Gastrocnemius medialis (tissue), 4 donors: ENCODE data around the gene MT1A. TPM values are rescaled to one million over a fixed set of nuclear protein-coding genes. Genes with fewer than 3 reads are reported as not detected.

Experiments
- ATAC-seq, 2 donors: fragments of 150-250 bp; one replicate each; pipeline ENCODE4 v1.9.1; 2016
- DNase-seq, 2 donors: peaks; one replicate each; pipeline ENCODE4 v3.0.0-alpha.2; 2019
- H3K27ac ChIP-seq, 4 donors: fragments of 200-600 bp; sonication (generic); 1 replicate in 1 of 4; 2 replicates in 3 of 4; pipeline ENCODE4 v1.5.1; 2016 to 2018; ENCODE audit warnings: mild to moderate bottlenecking in 2 of 4, moderate library complexity in 1 of 4
- H3K27me3 ChIP-seq, 3 donors: fragments of 200-600 bp; sonication (generic) in 2 of 3; 1 replicate in 1 of 3; 2 replicates in 2 of 3; pipeline versions ENCODE4 v1.5.1 to v1.6.0; 2016 to 2019; ENCODE audit warnings: mild to moderate bottlenecking in 1 of 3, moderate library complexity in 1 of 3
- H3K36me3 ChIP-seq, 2 donors: fragments of 200-600 bp; sonication (generic) in 1 of 2; one replicate each; pipeline ENCODE4 v1.5.1; 2017 to 2018
- H3K4me1 ChIP-seq, 2 donors: fragments of 200-600 bp; sonication (generic) in 1 of 2; one replicate each; pipeline ENCODE4 v1.5.1; 2016 to 2017; ENCODE audit warnings: mild to moderate bottlenecking in 2 of 2
- H3K4me3 ChIP-seq, 4 donors: fragments of 200-600 bp; sonication (generic) in 3 of 4; 1 replicate in 1 of 4; 2 replicates in 3 of 4; pipeline ENCODE4 v1.5.1; 2016 to 2019; ENCODE audit warnings: mild to moderate bottlenecking in 2 of 4
- H3K9me3 ChIP-seq, 3 donors: fragments of 200-600 bp; sonication (generic) in 2 of 3; 1 replicate in 1 of 3; 2 replicates in 2 of 3; pipeline ENCODE4 v1.5.1; 2016 to 2019
- POLR2A ChIP-seq, 2 donors: fragments of 450-650 bp; IDR thresholded peaks; one replicate each; pipeline ENCODE4 v1.6.1; 2017; ENCODE audit warnings: antibody characterized with exemption in 2 of 2, mild to moderate bottlenecking in 2 of 2, moderate library complexity in 2 of 2
- in situ Hi-C, 4 donors: fragments of 200-750 bp; cut with MboI; loops; one replicate each; pipeline versions ENCODE4 v1.15.0 to v1.8.0; 2017; ENCODE audit warnings: low sequenced_read_pairs in 4 of 4
- intact Hi-C: fragments of 100-400 bp; cut with DNase I; formaldehyde crosslinking; loops from one replicate; pipeline ENCODE4 v1.15.1; 2023; ENCODE audit warnings: low total_unique reads
- total RNA-seq, 4 donors: library from RNA; depleted of rRNA; stranded (reverse); fragments of >200 nt; gene quantifications; one replicate each; pipeline versions ENCODE4 v1.1.0 to v1.2.3, GENCODE V29; 2016
- TF ChIP-seq, protein P1 (sequence below), 5 experiments: fragments of 450-650 bp in 3 of 5; fragments of 200-600 bp in 2 of 5; sonication (generic) in 2 of 5; IDR thresholded peaks in 4 of 5; conservative IDR thresholded peaks in 1 of 5; 1 replicate in 4 of 5; 2 replicates in 1 of 5; pipeline ENCODE4 v1.5.1; 2016 to 2019; ENCODE audit warnings: antibody characterized with exemption in 5 of 5, mild to moderate bottlenecking in 3 of 5, moderate library complexity in 3 of 5

The MT1A gene
- total RNA-seq, 4 donors from 2014 or later = 17.3 to 34.9 (median 20.2) TPM; not detected in 1

DNA sequence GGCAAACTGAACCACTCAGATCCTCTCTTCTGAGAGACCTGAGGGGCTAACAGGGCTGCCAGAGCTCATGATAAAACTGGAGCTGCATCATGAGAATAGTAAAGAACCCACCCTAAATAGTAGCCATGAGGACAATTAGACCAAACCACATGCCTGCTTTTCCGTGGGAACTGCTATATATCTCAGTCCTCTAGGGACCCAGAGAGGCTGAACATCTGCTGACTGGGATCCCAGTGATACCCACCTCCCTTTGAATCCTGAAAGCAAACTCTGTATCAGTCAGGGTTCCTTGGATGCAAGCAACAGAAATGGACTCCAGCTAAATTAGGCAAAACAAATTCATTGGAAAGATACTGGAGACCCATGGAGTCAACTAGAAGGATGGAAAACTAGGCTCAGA is 50.3 kb downstream of the MT1A start:
- H3K27ac ChIP-seq = peak overlapping the region in 1 of 4 donors; percentile 5
- DNase-seq (no peak), ATAC-seq (no peak)
- intact Hi-C loops (no loop called here), in situ Hi-C loops (loop anchor here in 1 of 4 donors (25.0 kb wide), 1 partner anchor 276 kb away; no protein-coding TSS in a partner anchor)
- H3K27me3 ChIP-seq = no peaks in the 10 kb centered on the region
- no peak overlapping the region for H3K4me3 ChIP-seq
- no peak for TF ChIP-seq POLR2A (IDR thresholded peaks at IDR 0.05)
- TF ChIP-seq, protein P1, sequence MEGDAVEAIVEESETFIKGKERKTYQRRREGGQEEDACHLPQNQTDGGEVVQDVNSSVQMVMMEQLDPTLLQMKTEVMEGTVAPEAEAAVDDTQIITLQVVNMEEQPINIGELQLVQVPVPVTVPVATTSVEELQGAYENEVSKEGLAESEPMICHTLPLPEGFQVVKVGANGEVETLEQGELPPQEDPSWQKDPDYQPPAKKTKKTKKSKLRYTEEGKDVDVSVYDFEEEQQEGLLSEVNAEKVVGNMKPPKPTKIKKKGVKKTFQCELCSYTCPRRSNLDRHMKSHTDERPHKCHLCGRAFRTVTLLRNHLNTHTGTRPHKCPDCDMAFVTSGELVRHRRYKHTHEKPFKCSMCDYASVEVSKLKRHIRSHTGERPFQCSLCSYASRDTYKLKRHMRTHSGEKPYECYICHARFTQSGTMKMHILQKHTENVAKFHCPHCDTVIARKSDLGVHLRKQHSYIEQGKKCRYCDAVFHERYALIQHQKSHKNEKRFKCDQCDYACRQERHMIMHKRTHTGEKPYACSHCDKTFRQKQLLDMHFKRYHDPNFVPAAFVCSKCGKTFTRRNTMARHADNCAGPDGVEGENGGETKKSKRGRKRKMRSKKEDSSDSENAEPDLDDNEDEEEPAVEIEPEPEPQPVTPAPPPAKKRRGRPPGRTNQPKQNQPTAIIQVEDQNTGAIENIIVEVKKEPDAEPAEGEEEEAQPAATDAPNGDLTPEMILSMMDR (IDR thresholded peaks at IDR 0.05 in 4 of 5, conservative IDR thresholded peaks at IDR 0.05 in 1 of 5) = peak in 1 of 5 experiments; percentile 27
- no peaks in the 10 kb centered on the region for H3K9me3 ChIP-seq
- peaks cover 19 to 20% of the 10 kb centered on the region in 2 donors for H3K4me1 ChIP-seq
- no peaks in the 10 kb centered on the region for H3K36me3 ChIP-seq

DNA sequence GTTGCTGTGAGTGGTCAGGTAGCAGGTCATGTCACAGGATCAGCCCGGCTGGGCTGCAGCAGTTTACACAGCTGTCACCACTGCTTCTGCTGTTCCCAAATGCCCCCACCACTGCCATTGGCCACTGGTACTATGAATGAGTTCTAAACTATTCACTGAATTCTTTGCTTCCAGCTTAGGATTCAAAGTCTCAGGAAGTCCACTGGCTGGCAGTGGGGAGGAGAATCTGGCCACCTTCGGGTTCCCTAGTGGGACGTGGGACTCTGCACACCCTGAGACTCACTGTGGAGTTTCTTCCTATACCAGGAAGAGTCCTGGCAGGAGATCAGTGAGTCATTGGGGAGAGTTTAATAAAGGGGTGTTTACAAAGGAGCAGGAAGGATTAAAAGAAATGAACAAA is 50.7 kb downstream of the MT1A start:
- intact Hi-C loops = no loop called here
- H3K27ac ChIP-seq = no peak overlapping the region
- no peak for ATAC-seq
- H3K9me3 ChIP-seq = no peaks in the 10 kb centered on the region
- no peak for TF ChIP-seq POLR2A (IDR thresholded peaks at IDR 0.05)
- TF ChIP-seq, protein P1 (IDR thresholded peaks at IDR 0.05 in 4 of 5, conservative IDR thresholded peaks at IDR 0.05 in 1 of 5) = no peak
- no peaks in the 10 kb centered on the region for H3K36me3 ChIP-seq
- DNase-seq = no peak
- no peaks in the 10 kb centered on the region for H3K27me3 ChIP-seq
- peaks cover 18 to 20% of the 10 kb centered on the region in 2 donors for H3K4me1 ChIP-seq
- in situ Hi-C loops = loop anchor here in 1 of 4 donors (25.0 kb wide), 1 partner anchor 277 kb away; no protein-coding TSS in a partner anchor
- no peak overlapping the region for H3K4me3 ChIP-seq

Other genes with a start within 250 kb of the MT1A start
- gene AMFR, start 213.1 kb upstream of the MT1A start, total RNA-seq = 100 to 1,000 TPM; 349 to 951 (median 571) TPM
- gene NUDT21, start 187.3 kb upstream of the MT1A start, total RNA-seq = 10 to 100 TPM; 24.3 to 71.5 (median 35.9) TPM
- 100 to 1,000 TPM in 1 of 4 donors, 10 to 100 TPM in 3; 86.1 to 115 (median 92.9) TPM for gene OGFOD1, start 187.1 kb upstream of the MT1A start, total RNA-seq
- 10 to 100 TPM; 25.2 to 52.0 (median 28.6) TPM for gene BBS2, start 118.6 kb upstream of the MT1A start, total RNA-seq
- not detected for gene MT4, start 73.6 kb upstream of the MT1A start, total RNA-seq
- gene MT3, start 49.1 kb upstream of the MT1A start, total RNA-seq = not detected
- gene MT2A, start 30.1 kb upstream of the MT1A start, total RNA-seq = 1,000 to 10,000 TPM in 1 of 4 donors, 100 to 1,000 TPM in 3; 250 to 1,131 (median 795) TPM
- gene MT1E, start 12.9 kb upstream of the MT1A start, total RNA-seq = 100 to 1,000 TPM in 3 of 4 donors, 10 to 100 TPM in 1; 63.0 to 434 (median 267) TPM
- gene MT1M, start 6.0 kb upstream of the MT1A start, total RNA-seq = 1 to 10 TPM in 3 of 4 donors, not detected in 1; 5.3 to 10.0 (median 7.3) TPM
- not detected for gene MT1B, start 13.2 kb downstream of the MT1A start, total RNA-seq
- 1 to 10 TPM in 1 of 4 donors, not detected in 3; 3.2 TPM for gene MT1F, start 19.3 kb downstream of the MT1A start, total RNA-seq
- gene MT1G, start 29.4 kb downstream of the MT1A start, total RNA-seq = 1 to 10 TPM in 2 of 4 donors, not detected in 2; 3.5 to 4.6 TPM
- gene MT1H, start 31.1 kb downstream of the MT1A start, total RNA-seq = not detected
- over 10,000 TPM in 1 of 4 donors, 1,000 to 10,000 TPM in 3; 3,871 to 10,589 (median 6,239) TPM for gene MT1X, start 43.8 kb downstream of the MT1A start, total RNA-seq
- 10 to 100 TPM; 12.9 to 30.7 (median 23.0) TPM for gene NUP93, start 91.5 kb downstream of the MT1A start, total RNA-seq
- not detected for gene SLC12A3, start 226.5 kb downstream of the MT1A start, total RNA-seq